Heart left ventricle (tissue), 13 donors: Measurements from ENCODE around the gene CXXC5.

ENCODE experiments used
- CTCF ChIP-seq, 12 donors: fragments of 200-600 bp; sonication (generic) in 4 of 12; IDR thresholded peaks; one replicate each; pipeline versions ENCODE4 v1.5.0 to v1.8.0; 2018 to 2022; ENCODE audit warnings: antibody characterized with exemption in 12 of 12, mild to moderate bottlenecking in 5 of 12
- POLR2A ChIP-seq, 2 donors: fragments of 450-650 bp; IDR thresholded peaks; one replicate each; pipeline ENCODE4 v1.6.1; 2017; ENCODE audit warnings: antibody characterized with exemption in 2 of 2, mild to moderate bottlenecking in 2 of 2, moderate library complexity in 2 of 2
- donor health status: ischemic (EF 13 %, LVEDD 7.1; RV severe dilation, severe dysfunction).
- donor health status: DM: no; HTN: yes; CAD: no.
- donor health status: DM: no; HTN: no; CAD: no.
- donor health status: ischemic (EF 25% LVEDD 6.9; RV normal size, moderate dysfunction).
- donor health status: ischemic (EF 25% LVEDD 5.7; RV mildly dilated, moderate dysfunction).
- donor health status: ischemic (EF 35%, LVEDD 5.7; RV mildly dilated, moderate dysfunction).
- donor health status: nonischemic (EF 11% LVEDD 7.7; RV severe dilation, severe dysfunction).
- donor health status: DM: yes; HTN: yes; CAD: no.
- donor health status: PGD.
- donor health status: ischemic (EF 29% LVEDD 5.4; RV normal size, mild dysfunction).
- donor health status: nonischemic (EF 23%, LVEDD 6.1; RV moderate dilation, normal function).

- TF ChIP-seq CTCF (IDR thresholded peaks at IDR 0.05) = no peak
- no peak for TF ChIP-seq POLR2A (IDR thresholded peaks at IDR 0.05)
These were observed 36.3 kb downstream of the CXXC5 start for GRCh38 chr5:139684350-139684880.
